HTERT RPE-1 (cell line): ENCODE data around the gene FBLN5.

ENCODE experiments used
- in situ Hi-C: fragments of 300-500 bp; cut with MboI; formaldehyde crosslinking; loops from 4 replicates; pipeline ENCODE4 v1.14.3; 2020; ENCODE audit warnings: low sequenced_read_pairs

FBLN5 gene

GRCh38 chr14:91835920-91836843 is 111.3 kb downstream of the FBLN5 start:
- in situ Hi-C loops, result no loop called here

GRCh38 chr14:91835197-91835919 is 112.1 kb downstream of the FBLN5 start:
- in situ Hi-C loops, result no loop called here

- in situ Hi-C loops, result no loop called here
These were observed 112.9 kb downstream of the FBLN5 start for GRCh38 chr14:91834571-91834970.

GRCh38 chr14:91831337-91831736 is 116.2 kb downstream of the FBLN5 start:
- in situ Hi-C loops, result no loop called here

- in situ Hi-C loops, result no loop called here
These were observed 116.7 kb downstream of the FBLN5 start for GRCh38 chr14:91830777-91831176.

GRCh38 chr14:91829511-91829910 is 118.0 kb downstream of the FBLN5 start:
- in situ Hi-C loops, result no loop called here

- in situ Hi-C loops, result no loop called here
These were observed 119.7 kb downstream of the FBLN5 start for GRCh38 chr14:91827746-91828145.
